H1 (cell line): ENCODE data around the gene ZPR1. TPM values are rescaled to one million over a fixed set of nuclear protein-coding genes. Genes with fewer than 3 reads are reported as not detected.

Source experiments
- CTCF ChIA-PET: fragments of 300-600 bp; sonication (Branson Sonifier 250); formaldehyde crosslinking; loops from one replicate; lab custom pipeline; 2021; ENCODE audit not compliant: partially characterized antibody; lab: Charles Lee
- POLR2A ChIA-PET: fragments of 300-600 bp; sonication (Branson Sonifier 250); formaldehyde crosslinking; loops from one replicate; lab custom pipeline; 2021; ENCODE audit warnings: inconsistent platforms; ENCODE audit not compliant: partially characterized antibody; lab: Charles Lee
- DNase-seq, 2 experiments: peaks; one replicate each; pipeline versions ENCODE4 v3.0.0 to v3.0.0-alpha.2; 2010 to 2022; ENCODE audit warnings: low spot score in 2 of 2, low read depth in 1 of 2, mixed read lengths in 1 of 2
- FAIRE-seq: peaks from 2 replicates; lab custom pipeline; 2011; peaks lifted over from hg19 to GRCh38; lab: Jason Lieb, UNC
- H2AFZ ChIP-seq: 2 replicates; pipeline ENCODE4 v1.8.1; 2012; ENCODE audit warnings: low read length, inconsistent platforms
- H2AK5ac ChIP-seq: 2 replicates; pipeline ENCODE4 v1.6.1; 2013; ENCODE audit warnings: low read depth, low read length
- H2BK120ac ChIP-seq: replicated peaks from 2 replicates; pipeline ENCODE3; 2013; ENCODE audit warnings: low read depth, low read length, inconsistent platforms
- H2BK12ac ChIP-seq: 2 replicates; pipeline ENCODE4 v1.6.1; 2013; ENCODE audit warnings: low read depth, low read length
- H2BK15ac ChIP-seq: 2 replicates; pipeline ENCODE4 v1.6.1; 2013; ENCODE audit warnings: low read length
- H2BK20ac ChIP-seq: 2 replicates; pipeline ENCODE4 v1.6.1; 2013; ENCODE audit warnings: low read length
- H2BK5ac ChIP-seq: 2 replicates; pipeline ENCODE4 v1.6.1; 2013; ENCODE audit warnings: low read depth, low read length
- H3K14ac ChIP-seq: 2 replicates; pipeline ENCODE4 v1.6.1; 2013; ENCODE audit warnings: inconsistent platforms; ENCODE audit not compliant: insufficient read length
- H3K18ac ChIP-seq: 2 replicates; pipeline ENCODE4 v1.6.1; 2013; ENCODE audit warnings: low read length; ENCODE audit errors: extremely low read depth
- H3K23ac ChIP-seq: 2 replicates; pipeline ENCODE4 v1.6.1; 2013; ENCODE audit warnings: inconsistent platforms; ENCODE audit not compliant: insufficient read length
- H3K23me2 ChIP-seq: 2 replicates; pipeline ENCODE4 v1.6.1; 2013; ENCODE audit warnings: low read depth, low read length
- H3K27ac ChIP-seq: 2 replicates; pipeline ENCODE4 v1.6.1; 2011; ENCODE audit warnings: low read depth, low read length, inconsistent platforms
- H3K27me3 ChIP-seq, 4 experiments: replicated peaks in 1 of 4; 1 replicate in 1 of 4; 2 replicates in 3 of 4; pipeline versions ENCODE4 v1.6.1 to v1.8.1; 2011 to 2013; ENCODE audit warnings: low read length in 3 of 4, mild to moderate bottlenecking in 3 of 4, inconsistent platforms in 2 of 4, mixed read lengths in 2 of 4, moderate library complexity in 1 of 4; ENCODE audit not compliant: control insufficient read depth in 3 of 4, insufficient read depth in 3 of 4; ENCODE audit errors: extremely low read depth in 1 of 4
- H3K36me3 ChIP-seq, 4 experiments: 2 replicates each; pipeline versions ENCODE4 v1.6.1 to v1.8.1; 2011 to 2013; ENCODE audit warnings: mild to moderate bottlenecking in 4 of 4, low read length in 3 of 4, moderate library complexity in 2 of 4, control low read depth in 1 of 4, inconsistent platforms in 1 of 4; ENCODE audit not compliant: insufficient read depth in 4 of 4, control insufficient read depth in 2 of 4
- H3K4ac ChIP-seq: replicated peaks from 2 replicates; pipeline ENCODE3; 2013; ENCODE audit warnings: low read length, low read depth, mixed read lengths, inconsistent platforms; ENCODE audit not compliant: insufficient read length
- H3K4me1 ChIP-seq, 4 experiments: replicated peaks in 1 of 4; 1 replicate in 1 of 4; 2 replicates in 3 of 4; pipeline versions ENCODE4 v1.6.1 to v1.8.1; 2011 to 2013; ENCODE audit warnings: low read length in 3 of 4, inconsistent platforms in 2 of 4, mixed read lengths in 1 of 4; ENCODE audit not compliant: insufficient read depth in 4 of 4, control insufficient read depth in 3 of 4
- H3K4me2 ChIP-seq, 2 experiments: 2 replicates each; pipeline versions ENCODE4 v1.6.1 to v1.8.1; 2011 to 2013; ENCODE audit warnings: low read depth in 2 of 2, low read length in 2 of 2, control low read depth in 1 of 2, inconsistent platforms in 1 of 2, mild to moderate bottlenecking in 1 of 2; ENCODE audit not compliant: insufficient read depth in 1 of 2
- H3K4me3 ChIP-seq, 4 experiments: fragments of 200-600, 300-600 bp in 1 of 4; sonication (generic), shearing (Covaris generic), sonication (Bioruptor Twin) in 1 of 4; 2 replicates each; pipeline versions ENCODE4 v1.5.1 to v1.8.1; 2011 to 2016; ENCODE audit warnings: low read length in 4 of 4, low read depth in 3 of 4, control low read depth in 2 of 4, inconsistent platforms in 2 of 4, mild to moderate bottlenecking in 2 of 4, mixed read lengths in 1 of 4, moderate library complexity in 1 of 4; ENCODE audit not compliant: insufficient read depth in 2 of 4; ENCODE audit errors: extremely low read depth in 1 of 4
- H3K56ac ChIP-seq: replicated peaks from 2 replicates; pipeline ENCODE3; 2013; ENCODE audit warnings: low read depth, mild to moderate bottlenecking, mixed read lengths, low read length, inconsistent platforms; ENCODE audit not compliant: insufficient read length
- H3K79me1 ChIP-seq: 2 replicates; pipeline ENCODE4 v1.6.1; 2013; ENCODE audit warnings: low read depth, low read length, control low read depth
- H3K79me2 ChIP-seq, 2 experiments: 2 replicates each; pipeline versions ENCODE4 v1.6.1 to v1.8.1; 2012 to 2013; ENCODE audit warnings: low read length in 2 of 2, mild to moderate bottlenecking in 2 of 2, inconsistent platforms in 1 of 2; ENCODE audit not compliant: insufficient read depth in 2 of 2, control insufficient read depth in 1 of 2
- H3K9ac ChIP-seq, 4 experiments: replicated peaks in 1 of 4; 1 replicate in 1 of 4; 2 replicates in 3 of 4; pipeline versions ENCODE4 v1.6.1 to v1.8.1; 2011 to 2013; ENCODE audit warnings: low read depth in 3 of 4, low read length in 3 of 4, control low read depth in 2 of 4, mild to moderate bottlenecking in 2 of 4, moderate library complexity in 2 of 4, inconsistent platforms in 1 of 4; ENCODE audit errors: extremely low read depth in 1 of 4
- H3K9me3 ChIP-seq, 2 experiments: 2 replicates each; pipeline versions ENCODE4 v1.6.1 to v1.8.1; 2012 to 2013; ENCODE audit warnings: mild to moderate bottlenecking in 2 of 2, moderate library complexity in 2 of 2, control low read depth in 1 of 2, inconsistent platforms in 1 of 2, low read depth in 1 of 2, low read length in 1 of 2, mixed read lengths in 1 of 2; ENCODE audit not compliant: insufficient read depth in 2 of 2
- H4K20me1 ChIP-seq, 2 experiments: replicated peaks in 1 of 2; 2 replicates each; pipeline versions ENCODE3 to v1.8.1; 2011 to 2013; ENCODE audit warnings: inconsistent platforms in 2 of 2, low read length in 2 of 2, mild to moderate bottlenecking in 1 of 2; ENCODE audit not compliant: insufficient read depth in 2 of 2, control insufficient read depth in 1 of 2
- H4K5ac ChIP-seq: 2 replicates; pipeline ENCODE4 v1.6.1; 2013; ENCODE audit warnings: low read length, low read depth, mixed read lengths, inconsistent platforms; ENCODE audit not compliant: insufficient read length
- H4K8ac ChIP-seq: 2 replicates; pipeline ENCODE4 v1.8.0; 2013; ENCODE audit warnings: mild to moderate bottlenecking, moderate library complexity, low read length, inconsistent platforms; ENCODE audit not compliant: insufficient read depth; ENCODE audit errors: extremely low read depth
- H4K91ac ChIP-seq: replicated peaks from 2 replicates; pipeline ENCODE3; 2013; ENCODE audit warnings: low read length, mixed read lengths, inconsistent platforms; ENCODE audit not compliant: insufficient read length
- BRCA1 ChIP-seq: IDR thresholded peaks from 2 replicates; pipeline ENCODE4 v1.6.1; 2012; ENCODE audit warnings: low read depth, low read length, improper control_type of control experiment
- EZH2 ChIP-seq: fragments of 200-600 bp; sonication (generic); IDR thresholded peaks from 2 replicates; pipeline ENCODE4 v1.7.1; 2012; ENCODE audit warnings: low read depth, mild to moderate bottlenecking, moderate library complexity, low read length, inconsistent platforms; ENCODE audit not compliant: severe bottlenecking
- MAX ChIP-seq: IDR thresholded peaks from 2 replicates; pipeline ENCODE4 v1.6.1; 2012; ENCODE audit warnings: inconsistent platforms
- RBBP5 ChIP-seq: IDR thresholded peaks from 2 replicates; pipeline ENCODE4 v1.7.1; 2012; ENCODE audit warnings: low read depth, mild to moderate bottlenecking, inconsistent platforms, low read length, moderate library complexity, borderline replicate concordance
- RFX5 ChIP-seq: IDR thresholded peaks from 2 replicates; pipeline ENCODE4 v1.6.1; 2011; ENCODE audit warnings: low read depth, low read length, improper control_type of control experiment, borderline replicate concordance
- RXRA ChIP-seq: IDR thresholded peaks from 2 replicates; pipeline ENCODE4 v1.6.1; 2011; ENCODE audit warnings: low read depth, mild to moderate bottlenecking, low read length, moderate library complexity; ENCODE audit not compliant: insufficient read depth
- TBP ChIP-seq: IDR thresholded peaks from 2 replicates; pipeline ENCODE4 v1.6.1; 2011; ENCODE audit warnings: low read depth, low read length, improper control_type of control experiment
- WGBS, 2 experiments: shearing (Covaris generic) in 1 of 2; methylation state at CpG; one replicate each; pipeline versions ENCODE4 v1.1.6 to v1.1.7; 2013 to 2015; ENCODE audit warnings: low lambda C conversion rate in 2 of 2, mixed read lengths in 2 of 2, inconsistent platforms in 1 of 2, low coverage in 1 of 2, missing lambda C conversion rate in 1 of 2; ENCODE audit not compliant: insufficient replicate concordance in 2 of 2, insufficient coverage in 1 of 2, insufficient read length in 1 of 2; ENCODE audit errors: extremely low coverage in 1 of 2, missing lambda C conversion rate in 1 of 2; 5-methylcytosine and 5-hydroxymethylcytosine counted together
- polyA plus RNA-seq, 7 experiments: library from polyadenylated mRNA; depleted of rRNA in 3 of 7; stranded (reverse) in 5 of 7; unstranded in 2 of 7; fragments of >200 nt in 5 of 7; fragments of 200-250 nt in 2 of 7; gene quantifications; 1 replicate in 5 of 7; 2 replicates in 1 of 7; 4 replicates in 1 of 7; pipeline versions ENCODE4 v1.2.1 to v1.2.3, GENCODE V29; 2011 to 2013; ENCODE audit warnings: missing spikeins in 2 of 7, mixed read lengths in 2 of 7
- total RNA-seq: library from RNA; stranded (reverse); fragmentation: NEBNext Ultra II Directional; extraction: Animal tissue kit (Norgen Biotek cat#: 25700); gene quantifications from 2 replicates; pipeline ENCODE4 v1.2.1, GENCODE V29; 2021

Gene ZPR1
- total and polyA plus RNA-seq, 2 of the 8 experiments (the other 6 are each of a cell fraction or from before 2014, with no cell fraction given): 36.7 to 70.5 TPM

GRCh38 chr11:116797816-116798215 lies 10.0 kb upstream of the ZPR1 start:
- Histone ChIP-seq H3K79me1 (no peaks in the 10 kb centered on the region), H2BK12ac (no peak overlapping the region), H4K8ac (no peak overlapping the region), H3K27ac (no peak overlapping the region), H2AK5ac (no peak overlapping the region), H2BK120ac (no peak overlapping the region), H4K20me1 (no peaks in the 10 kb centered on the region), H3K79me2 (no peaks in the 10 kb centered on the region), H3K9me3 (no peaks in the 10 kb centered on the region), H3K14ac (no peak overlapping the region), H2BK15ac (no peak overlapping the region), H3K18ac (no peak overlapping the region), H3K23ac (no peak overlapping the region), H3K4ac (no peak overlapping the region), H3K27me3 (no peaks in the 10 kb centered on the region), H2BK5ac (no peak overlapping the region), H2BK20ac (no peak overlapping the region), H3K36me3 (no peaks in the 10 kb centered on the region), H4K91ac (no peak overlapping the region), H4K5ac (no peak overlapping the region), H3K4me1 (peaks cover 0 to 5% (median 1%) of the 10 kb centered on the region in 4 experiments; a peak in 1 of 7 replicates), H3K9ac (no peak overlapping the region), H3K23me2 (no peaks in the 10 kb centered on the region), H3K4me2 (no peak overlapping the region), H3K4me3 (no peak overlapping the region), H3K56ac (no peak overlapping the region), H2AFZ (no peak overlapping the region)
- FAIRE-seq (no peak), DNase-seq (no peak)
- ChIA-PET CTCF (interaction anchor here (0.7 kb wide), 1 partner anchor 428 kb away, joined by 3 read pairs; no protein-coding TSS in a partner anchor), POLR2A (no interaction called here)
- 91% methylated on average over 5 of the region's 5 CpGs; no CpG with 5 or more reads in 1 of the 2 experiments for WGBS, 2 experiments
- TF ChIP-seq RXRA: no peak
- no peak for TF ChIP-seq RBBP5
- no peak for TF ChIP-seq BRCA1
- TF ChIP-seq TBP: no peak
- no peak for TF ChIP-seq EZH2
- no peak for TF ChIP-seq RFX5
- TF ChIP-seq MAX: no peak
